Astrocyte of the cerebellum (primary cell): ENCODE results near the gene DNAJC28.

Experiments used
- DNase-seq: peaks from one replicate; pipeline ENCODE4 v3.0.0-alpha.2; 2011; ENCODE audit warnings: low read depth
- H3K4me3 ChIP-seq: 2 replicates; pipeline ENCODE4 v1.5.1; 2011; ENCODE audit warnings: mild to moderate bottlenecking, low read depth, low read length, moderate library complexity
- in situ Hi-C: cut with HindIII; loops from 2 replicates; pipeline ENCODE4 v1.10.0; 2017; ENCODE audit warnings: low sequenced_read_pairs
- TF ChIP-seq, protein P1 (sequence below): IDR thresholded peaks from 2 replicates; pipeline ENCODE4 v1.5.1; 2012; ENCODE audit warnings: low read length, low read depth, moderate library complexity, mild to moderate bottlenecking; ENCODE audit errors: missing control alignments

Gene DNAJC28

DNA sequence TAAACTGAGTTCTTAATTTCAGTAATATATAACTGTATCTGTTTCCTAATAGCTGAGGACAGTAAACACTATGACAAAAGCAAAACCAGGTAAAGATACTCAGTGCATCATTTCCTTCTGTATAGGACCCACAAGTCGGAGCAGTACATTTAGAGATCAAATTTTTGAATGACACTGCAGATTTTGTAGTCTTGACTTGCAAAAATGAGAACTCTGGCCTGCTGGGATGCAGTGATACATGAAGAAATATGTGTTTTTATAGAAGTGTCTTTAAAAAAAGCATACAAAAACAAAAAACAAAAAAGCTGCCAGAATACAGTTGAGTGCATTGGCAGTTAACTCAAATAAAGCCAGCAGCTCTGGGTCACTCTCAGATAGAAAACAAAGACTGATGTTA, 31.4 kb upstream of the DNAJC28 start:
- TF ChIP-seq, protein P1, sequence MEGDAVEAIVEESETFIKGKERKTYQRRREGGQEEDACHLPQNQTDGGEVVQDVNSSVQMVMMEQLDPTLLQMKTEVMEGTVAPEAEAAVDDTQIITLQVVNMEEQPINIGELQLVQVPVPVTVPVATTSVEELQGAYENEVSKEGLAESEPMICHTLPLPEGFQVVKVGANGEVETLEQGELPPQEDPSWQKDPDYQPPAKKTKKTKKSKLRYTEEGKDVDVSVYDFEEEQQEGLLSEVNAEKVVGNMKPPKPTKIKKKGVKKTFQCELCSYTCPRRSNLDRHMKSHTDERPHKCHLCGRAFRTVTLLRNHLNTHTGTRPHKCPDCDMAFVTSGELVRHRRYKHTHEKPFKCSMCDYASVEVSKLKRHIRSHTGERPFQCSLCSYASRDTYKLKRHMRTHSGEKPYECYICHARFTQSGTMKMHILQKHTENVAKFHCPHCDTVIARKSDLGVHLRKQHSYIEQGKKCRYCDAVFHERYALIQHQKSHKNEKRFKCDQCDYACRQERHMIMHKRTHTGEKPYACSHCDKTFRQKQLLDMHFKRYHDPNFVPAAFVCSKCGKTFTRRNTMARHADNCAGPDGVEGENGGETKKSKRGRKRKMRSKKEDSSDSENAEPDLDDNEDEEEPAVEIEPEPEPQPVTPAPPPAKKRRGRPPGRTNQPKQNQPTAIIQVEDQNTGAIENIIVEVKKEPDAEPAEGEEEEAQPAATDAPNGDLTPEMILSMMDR: no peak
- DNase-seq: no peak
- in situ Hi-C loops: no loop called here

DNA sequence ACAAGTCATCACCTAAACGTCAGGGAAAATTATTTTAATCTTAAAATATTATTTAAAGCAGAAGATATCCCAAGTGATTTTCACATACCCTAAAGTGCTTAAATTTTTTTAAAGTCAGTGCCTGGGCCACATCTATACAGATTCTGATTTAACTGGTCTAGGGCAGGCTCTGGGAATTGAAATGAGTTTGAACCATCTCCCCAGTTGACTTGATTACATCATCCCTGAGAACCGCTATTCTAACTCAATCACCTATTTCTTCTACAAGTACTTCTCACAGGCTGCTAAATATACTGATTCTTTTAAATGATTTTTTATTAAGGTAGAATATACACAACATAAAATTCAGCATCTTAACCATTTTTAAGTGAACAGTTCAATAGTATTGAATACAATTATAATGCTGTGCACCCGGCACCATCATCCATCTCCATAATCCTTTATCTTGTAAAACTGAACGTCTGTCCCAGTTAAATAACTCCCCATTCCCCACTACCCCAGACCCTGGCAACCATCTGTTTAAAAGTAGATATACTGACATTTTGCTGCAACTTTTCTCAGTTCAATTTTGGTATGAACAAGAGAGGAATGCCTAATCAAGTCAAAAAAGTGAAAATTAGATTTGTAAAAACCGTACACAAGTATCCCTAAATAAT, 30.9 kb upstream of the DNAJC28 start:
- TF ChIP-seq, protein P1: no peak
- H3K4me3 ChIP-seq: no peak overlapping the region
- no peak for DNase-seq
- in situ Hi-C loops: no loop called here

More for the DNA sequence above, 31.4 kb upstream of the DNAJC28 start:
- no peak overlapping the region for H3K4me3 ChIP-seq

DNA sequence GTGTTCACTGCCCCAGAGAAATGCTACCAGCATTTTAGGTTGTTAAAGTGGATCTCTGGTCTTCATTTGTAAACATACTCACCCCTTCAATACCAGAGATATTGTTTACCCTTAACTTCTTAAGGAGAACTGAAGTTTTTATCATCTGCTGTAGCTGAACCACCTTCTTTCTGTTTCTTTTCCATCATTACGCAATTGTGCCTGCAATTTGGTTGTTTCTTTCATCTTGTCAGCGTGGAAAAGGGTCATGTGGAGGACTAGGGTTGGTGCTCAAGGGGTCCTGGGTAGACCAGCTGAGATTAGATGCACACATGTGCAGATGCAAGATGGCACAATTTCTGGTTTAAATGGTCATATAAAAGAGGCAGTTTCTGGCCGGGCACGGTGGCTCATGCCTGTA, 27.4 kb upstream of the DNAJC28 start:
- in situ Hi-C loops: no loop called here
- DNase-seq: no peak
- TF ChIP-seq, protein P1: no peak
- H3K4me3 ChIP-seq: no peak overlapping the region

DNA sequence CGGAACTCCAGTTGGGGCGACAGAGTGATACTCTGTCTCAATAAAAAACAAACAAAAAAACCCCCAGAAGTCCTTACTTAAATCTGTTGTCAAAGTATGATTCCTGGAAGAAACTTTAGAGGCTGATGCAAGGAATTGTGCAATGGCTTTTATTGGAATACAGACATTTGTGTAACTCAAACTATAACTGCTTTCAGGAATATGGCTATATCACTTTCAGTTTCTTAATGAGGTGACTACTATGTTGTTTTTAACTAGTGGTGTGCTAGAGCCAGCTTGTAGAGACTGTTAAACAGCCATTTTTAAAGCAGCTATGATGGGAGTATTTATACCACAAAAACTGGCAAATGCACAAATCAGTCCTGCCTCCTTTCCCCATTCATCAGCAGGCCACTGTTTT, 22.7 kb upstream of the DNAJC28 start:
- in situ Hi-C loops: no loop called here
- TF ChIP-seq, protein P1: no peak
- DNase-seq: no peak
- no peak overlapping the region for H3K4me3 ChIP-seq

DNA sequence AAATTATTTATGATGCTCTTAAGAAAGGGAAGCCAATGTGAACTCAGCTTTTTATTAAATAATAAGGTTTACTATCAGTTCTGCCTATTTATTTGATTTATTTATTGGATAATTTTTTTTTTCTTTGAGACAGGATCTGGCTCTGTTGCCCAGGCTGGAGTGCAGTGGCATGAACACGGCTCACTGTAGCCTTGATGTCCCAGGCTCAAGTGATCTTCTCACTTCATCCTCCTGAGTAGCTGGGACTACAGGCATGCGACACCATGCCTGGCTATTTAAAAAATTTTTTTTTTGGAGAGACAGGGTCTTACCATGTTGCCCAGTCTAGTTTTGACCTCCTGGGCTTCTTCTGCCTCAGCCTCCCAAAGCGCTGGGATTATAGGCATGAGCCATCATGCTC, 21.0 kb upstream of the DNAJC28 start:
- in situ Hi-C loops: no loop called here
- no peak for DNase-seq
- TF ChIP-seq, protein P1: no peak
- no peak overlapping the region for H3K4me3 ChIP-seq

DNA sequence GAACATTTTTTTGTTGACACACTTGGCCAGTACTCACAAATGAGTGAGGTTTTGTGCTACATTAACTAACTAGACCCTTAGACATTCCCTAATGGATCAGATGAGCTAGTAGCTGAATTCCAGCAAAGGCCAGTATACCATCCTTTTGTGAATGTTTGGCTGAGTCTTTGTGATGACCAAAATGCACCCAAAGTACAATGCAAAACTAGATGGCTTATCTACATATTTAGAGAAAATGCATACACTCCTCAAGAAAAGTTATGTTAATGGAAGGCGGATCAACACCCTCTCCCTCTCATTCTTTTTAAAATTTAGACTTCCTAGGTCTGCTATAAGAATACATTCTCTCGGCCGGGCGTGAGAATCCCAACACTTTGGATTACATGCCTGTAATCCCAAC, 20.1 kb upstream of the DNAJC28 start:
- no peak for DNase-seq
- in situ Hi-C loops: no loop called here
- TF ChIP-seq, protein P1: no peak
- H3K4me3 ChIP-seq: no peak overlapping the region
